HG03469 (cell line): Measurements from ENCODE around the gene PJA1.

Experiments used
- ATAC-seq: cut with Tn5 transposase; IDR thresholded peaks from one replicate; pipeline ENCODE4 v1.9.1; 2021; ENCODE audit warnings: mild to moderate bottlenecking, moderate library complexity, moderate number of reproducible peaks; ENCODE audit not compliant: unreplicated experiment

The PJA1 gene

GRCh38 chrX:69165087-69165651, at the start of gene PJA1:
Gene PJA1 (minus strand): TSS chrX:69165453. CDS start chrX:69163073, 2,380 bp downstream.
- peak; percentile 86 for ATAC-seq

- no peak for ATAC-seq
Measured at GRCh38 chrX:69214463-69214862, 49.2 kb upstream of the PJA1 start.

- ATAC-seq: no peak
Measured at GRCh38 chrX:69211701-69212100, 46.4 kb upstream of the PJA1 start.

GRCh38 chrX:69210581-69210980, 45.3 kb upstream of the PJA1 start:
- no peak for ATAC-seq

- no peak for ATAC-seq
Measured at GRCh38 chrX:69207216-69207615, 42.0 kb upstream of the PJA1 start.

GRCh38 chrX:69203638-69204037, 38.4 kb upstream of the PJA1 start:
- ATAC-seq: no peak

- ATAC-seq: no peak
Measured at GRCh38 chrX:69197690-69198089, 32.4 kb upstream of the PJA1 start.

GRCh38 chrX:69196666-69197065, 31.4 kb upstream of the PJA1 start:
- ATAC-seq: no peak

- ATAC-seq: no peak
Measured at GRCh38 chrX:69195810-69196209, 30.6 kb upstream of the PJA1 start.

- no peak for ATAC-seq
Measured at GRCh38 chrX:69195192-69195591, 29.9 kb upstream of the PJA1 start.

GRCh38 chrX:69192603-69193002, 27.4 kb upstream of the PJA1 start:
- no peak for ATAC-seq

GRCh38 chrX:69189576-69190371, 24.5 kb upstream of the PJA1 start:
- ATAC-seq: no peak

GRCh38 chrX:69186651-69187050, 21.4 kb upstream of the PJA1 start:
- no peak for ATAC-seq

- ATAC-seq: no peak
Measured at GRCh38 chrX:69185886-69186285, 20.6 kb upstream of the PJA1 start.

GRCh38 chrX:69185141-69185540, 19.9 kb upstream of the PJA1 start:
- no peak for ATAC-seq

GRCh38 chrX:69182818-69183380, 17.6 kb upstream of the PJA1 start:
- no peak for ATAC-seq

GRCh38 chrX:69179380-69179911, 14.2 kb upstream of the PJA1 start:
- no peak for ATAC-seq

GRCh38 chrX:69178592-69178991, 13.3 kb upstream of the PJA1 start:
- no peak for ATAC-seq

- no peak for ATAC-seq
Measured at GRCh38 chrX:69177511-69178162, 12.4 kb upstream of the PJA1 start.

- ATAC-seq: no peak
Measured at GRCh38 chrX:69176053-69176452, 10.8 kb upstream of the PJA1 start.

- no peak for ATAC-seq
Measured at GRCh38 chrX:69173906-69174305, 8.7 kb upstream of the PJA1 start.
